ENCODE results near the gene BUB1B. TPM values are rescaled to one million over a fixed set of nuclear protein-coding genes. Genes with fewer than 3 reads are reported as not detected.

Gene BUB1B
- total RNA-seq, 1 experiment from 2014 or later = 83.2 TPM

DNA sequence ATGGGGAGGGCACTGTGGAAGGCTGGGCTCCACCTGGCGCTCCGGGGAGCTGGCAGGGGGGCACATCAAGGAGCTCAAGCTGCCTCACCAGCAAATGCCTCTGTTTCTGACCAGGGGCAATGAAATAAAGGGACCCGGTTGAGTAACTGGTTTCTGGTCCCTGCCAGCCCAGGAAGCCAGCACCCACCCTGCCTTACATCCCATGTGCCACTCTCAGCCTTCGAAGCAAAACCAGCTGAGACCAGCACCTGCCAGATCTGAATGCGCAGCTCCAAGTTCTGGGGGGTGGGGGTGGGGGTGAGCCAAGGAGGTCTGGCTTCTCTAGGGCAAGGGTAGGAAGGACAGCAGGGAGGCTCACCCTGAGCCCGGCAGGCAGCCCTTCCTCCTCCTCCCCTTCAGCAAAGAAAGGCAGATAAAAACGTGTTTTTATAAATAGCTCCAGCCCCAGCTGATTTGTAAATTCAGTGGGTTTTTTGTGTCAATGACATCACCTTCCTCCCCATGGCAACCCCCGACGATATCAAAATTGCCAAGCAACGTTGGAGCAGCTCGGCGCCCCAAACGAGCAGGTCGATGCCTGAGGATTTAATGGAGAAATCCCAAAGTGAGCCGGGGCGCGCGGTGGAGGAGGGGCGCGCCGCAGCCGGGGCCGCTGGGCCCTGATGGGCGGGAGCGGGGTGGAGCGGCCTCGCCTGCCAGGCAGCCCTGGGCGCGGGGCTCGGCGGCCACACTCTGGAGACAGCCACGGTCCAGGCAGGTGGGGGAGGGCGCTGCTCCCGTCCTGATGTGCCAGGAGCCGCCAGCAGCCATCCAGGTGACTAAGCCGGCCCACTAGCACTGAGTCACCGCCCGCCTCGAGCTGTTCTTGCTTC is 77.9 kb downstream of the BUB1B start, which contains the start of gene PAK6:
Gene PAK6 (plus strand): TSS at position 532 of the 872 bp plus-strand sequence. CDS start 25,723 bp downstream, outside the sequence.
- H2BK5ac ChIP-seq (ENCODE audit: insufficient read length, low read length) = no peak within 1 kb of the TSS
- Mint-ChIP-seq H3K4me1 (peaks cover 26 to 29% of the 10 kb centered on the region in 2 experiments), H3K4me3 (peak within 1 kb of the TSS; percentile 51 to 72), H3K36me3 (ENCODE audit: insufficient read depth in 1 of 3, low read depth in 3 of 3) (peaks cover 0 to 2% (median 0%) of the 10 kb centered on the region in 3 experiments; a peak in 1 of 7 replicates), H3K27ac (peak within 1 kb of the TSS; percentile 17 to 59 (median 54); a peak in 3 of 7 replicates), H3K27me3 (ENCODE audit: low read depth) (peaks cover 18% of the 10 kb centered on the region), H3K9me3 (no peaks in the 10 kb centered on the region)
- H2BK15ac ChIP-seq (ENCODE audit: low read depth, low read length) = no peak within 1 kb of the TSS
- no peak within 1 kb of the TSS for H3K27ac ChIP-seq (ENCODE audit: insufficient read length, low read depth, low read length)
- H3K79me2 ChIP-seq (ENCODE audit: insufficient read depth, low read length) = no peaks in the 10 kb centered on the region
- no peak within 1 kb of the TSS for H4K5ac ChIP-seq (ENCODE audit: insufficient read length, low read depth, low read length)
- H4K20me1 ChIP-seq (ENCODE audit: control insufficient read depth, insufficient read depth, insufficient read length) = no peaks in the 10 kb centered on the region
- peak within 1 kb of the TSS; percentile 32 for H3K18ac ChIP-seq (ENCODE audit: insufficient read length, low read depth, low read length)
- H3K79me1 ChIP-seq (ENCODE audit: insufficient read depth, low read depth, low read length, poor library complexity, severe bottlenecking) = no peaks in the 10 kb centered on the region
- DNase-seq = peak; percentile 88
- no peak within 1 kb of the TSS for H4K8ac ChIP-seq (replicated peaks; ENCODE audit: insufficient read length, low read depth, low read length)
- no peak within 1 kb of the TSS for H3K4ac ChIP-seq (ENCODE audit: low read depth, low read length)
- H3K14ac ChIP-seq (ENCODE audit: insufficient read depth, low read length) = peak within 1 kb of the TSS; percentile 24
- H3K4me2 ChIP-seq (ENCODE audit: insufficient read depth, insufficient read length, low read length) = peak within 1 kb of the TSS; percentile 37
- H2BK12ac ChIP-seq (ENCODE audit: insufficient read length, low read depth, low read length) = no peak within 1 kb of the TSS
- no peak within 1 kb of the TSS for H3K56ac ChIP-seq (ENCODE audit: insufficient read length, low read depth, low read length)
- no peaks in the 10 kb centered on the region; the same call in 1 of the 2 replicates for H3K4me1 ChIP-seq (ENCODE audit: insufficient read depth, low read length)
- no peak within 1 kb of the TSS for H2AK5ac ChIP-seq (ENCODE audit: insufficient read length, low read length)
- TF ChIP-seq, protein P1, sequence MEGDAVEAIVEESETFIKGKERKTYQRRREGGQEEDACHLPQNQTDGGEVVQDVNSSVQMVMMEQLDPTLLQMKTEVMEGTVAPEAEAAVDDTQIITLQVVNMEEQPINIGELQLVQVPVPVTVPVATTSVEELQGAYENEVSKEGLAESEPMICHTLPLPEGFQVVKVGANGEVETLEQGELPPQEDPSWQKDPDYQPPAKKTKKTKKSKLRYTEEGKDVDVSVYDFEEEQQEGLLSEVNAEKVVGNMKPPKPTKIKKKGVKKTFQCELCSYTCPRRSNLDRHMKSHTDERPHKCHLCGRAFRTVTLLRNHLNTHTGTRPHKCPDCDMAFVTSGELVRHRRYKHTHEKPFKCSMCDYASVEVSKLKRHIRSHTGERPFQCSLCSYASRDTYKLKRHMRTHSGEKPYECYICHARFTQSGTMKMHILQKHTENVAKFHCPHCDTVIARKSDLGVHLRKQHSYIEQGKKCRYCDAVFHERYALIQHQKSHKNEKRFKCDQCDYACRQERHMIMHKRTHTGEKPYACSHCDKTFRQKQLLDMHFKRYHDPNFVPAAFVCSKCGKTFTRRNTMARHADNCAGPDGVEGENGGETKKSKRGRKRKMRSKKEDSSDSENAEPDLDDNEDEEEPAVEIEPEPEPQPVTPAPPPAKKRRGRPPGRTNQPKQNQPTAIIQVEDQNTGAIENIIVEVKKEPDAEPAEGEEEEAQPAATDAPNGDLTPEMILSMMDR (conservative IDR thresholded peaks at IDR 0.05) = no peak
- H3K9ac ChIP-seq (ENCODE audit: extremely low read depth, insufficient read length, low read length) = peak within 1 kb of the TSS; percentile 3
- H2AFZ ChIP-seq (ENCODE audit: low read length) = no peak within 1 kb of the TSS
- no CpG with 5 or more reads among the region's 39 CpGs for WGBS (ENCODE audit: extremely low coverage, insufficient read length, low lambda C conversion rate)
- H4K91ac ChIP-seq (ENCODE audit: insufficient read length, low read depth, low read length) = no peak within 1 kb of the TSS
- H2BK120ac ChIP-seq (ENCODE audit: low read depth, low read length, poor library complexity, severe bottlenecking) = no peak within 1 kb of the TSS
- H2BK20ac ChIP-seq (ENCODE audit: low read depth, low read length, poor library complexity, severe bottlenecking) = no peak within 1 kb of the TSS
- H3K27me3 ChIP-seq (ENCODE audit: insufficient read depth, low read length) = no peaks in the 10 kb centered on the region
- no peak within 1 kb of the TSS for H3T11ph ChIP-seq (ENCODE audit: low read length)
- H3K23ac ChIP-seq (ENCODE audit: insufficient read length, low read depth, low read length) = no peak within 1 kb of the TSS
- peaks cover 8% of the 10 kb centered on the region for H3K23me2 ChIP-seq (ENCODE audit: insufficient read length, low read depth, low read length, poor library complexity, severe bottlenecking)
- no peaks in the 10 kb centered on the region for H3K9me3 ChIP-seq (ENCODE audit: control insufficient read depth, low read depth, low read length)

Measured in H9 (cell line).